Stomach (tissue), 9 donors: ENCODE measurements around the gene IL12B. TPM values are rescaled to one million over a fixed set of nuclear protein-coding genes. Genes with fewer than 3 reads are reported as not detected.

Experiments used
- DNase-seq, 2 donors: peaks; one replicate each; pipeline versions ENCODE4 v3.0.0 to v3.0.0-alpha.2; 2013 to 2019
- H3K27ac ChIP-seq, 5 donors: fragments of 200-600 bp in 4 of 5; sonication (generic) in 4 of 5; one replicate each; pipeline ENCODE4 v1.5.1; 2013 to 2019; ENCODE audit warnings: mild to moderate bottlenecking in 1 of 5, moderate library complexity in 1 of 5
- H3K27me3 ChIP-seq, 3 donors: fragments of 200-600 bp; sonication (generic); one replicate each; pipeline ENCODE4 v1.5.1; 2017 to 2019; ENCODE audit warnings: mixed run types in 1 of 3
- H3K36me3 ChIP-seq, 4 donors: fragments of 200-600 bp; sonication (generic); 1 replicate in 3 of 4; 2 replicates in 1 of 4; pipeline ENCODE4 v1.5.1; 2016 to 2019
- H3K4me1 ChIP-seq, 4 donors: fragments of 200-600 bp; sonication (generic); one replicate each; pipeline ENCODE4 v1.5.1; 2016 to 2019
- H3K4me3 ChIP-seq, 4 donors: fragments of 200-600 bp; sonication (generic) in 3 of 4; one replicate each; pipeline ENCODE4 v1.5.1; 2016 to 2019; ENCODE audit warnings: mild to moderate bottlenecking in 1 of 4
- H3K9me3 ChIP-seq, 4 donors: fragments of 200-600 bp; sonication (generic); one replicate each; pipeline ENCODE4 v1.5.1; 2016 to 2019
- CTCF ChIP-seq, 7 experiments: fragments of 450-650 bp in 4 of 7; fragments of 200-600 bp in 3 of 7; sonication (generic) in 3 of 7; IDR thresholded peaks; one replicate each; pipeline ENCODE4 v1.5.1; 2016 to 2019; ENCODE audit warnings: antibody characterized with exemption in 7 of 7, control low read depth in 2 of 7, mild to moderate bottlenecking in 1 of 7
- EP300 ChIP-seq: sonication (generic); formaldehyde crosslinking; IDR thresholded peaks from one replicate; pipeline ENCODE4 v1.6.1; 2017; ENCODE audit warnings: antibody characterized with exemption
- POLR2A ChIP-seq, 4 donors: fragments of 450-650 bp; IDR thresholded peaks; one replicate each; pipeline ENCODE4 v1.6.1; 2016; ENCODE audit warnings: antibody characterized with exemption in 4 of 4, control low read depth in 2 of 4, mild to moderate bottlenecking in 1 of 4, moderate library complexity in 1 of 4
- POLR2AphosphoS5 ChIP-seq, 3 donors: sonication (generic); formaldehyde crosslinking; IDR thresholded peaks; one replicate each; pipeline ENCODE4 v1.6.1; 2016; ENCODE audit warnings: antibody characterized with exemption in 3 of 3
- WGBS, 5 donors: extraction: QIAGEN DNeasy Blood & Tissue Kit in 3 of 5; methylation state at CpG; one replicate each; pipeline versions ENCODE4 v1.1.5 to v1.1.7; 2013 to 2018; 5-methylcytosine and 5-hydroxymethylcytosine counted together
- intact Hi-C: fragments of 100-400 bp; cut with DNase I; formaldehyde crosslinking; loops from one replicate; pipeline ENCODE4 v1.15.1; 2023; ENCODE audit warnings: low total_unique reads
- polyA plus RNA-seq, 3 donors: library from polyadenylated mRNA; stranded (reverse); fragments of 200-250 nt; gene quantifications; one replicate each; pipeline ENCODE4 v1.2.3, GENCODE V29; 2013
- total RNA-seq, 5 donors: library from RNA; depleted of rRNA; stranded (reverse); fragments of >200 nt; gene quantifications; one replicate each; pipeline versions ENCODE4 v1.1.0 to v1.2.3, GENCODE V29; 2014 to 2016
- donor health status: healthy with polysubstance abuse.
- donor health status: Bipolar disorder and iron deficiency.
- donor health status: healthy.

The IL12B gene
- total and polyA plus RNA-seq, 8 donors = 0.05 TPM; not detected in 7

DNA sequence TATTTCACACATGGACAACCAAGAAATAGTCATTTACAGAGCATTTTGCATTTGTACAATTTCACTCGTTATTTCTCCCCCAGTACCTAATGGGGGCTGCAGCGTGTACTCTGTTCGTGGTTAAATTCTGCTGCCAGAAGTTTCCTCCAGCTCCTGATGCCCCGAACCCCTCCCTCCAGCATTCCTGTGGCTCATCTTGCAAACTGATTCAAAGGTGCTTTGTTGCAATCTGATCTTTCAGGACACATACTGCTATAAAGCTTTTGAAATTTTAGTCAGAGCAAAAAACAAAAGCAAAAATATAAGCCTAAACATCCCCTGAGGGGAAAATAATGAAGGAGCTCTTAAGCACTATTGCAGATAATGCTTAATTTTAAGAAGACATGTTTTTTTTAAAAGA, 39.5 kb downstream of the IL12B start:
- 75 to 82% (median 77%) methylated on average over 4 of the region's 4 CpGs for WGBS, 5 donors
- Histone ChIP-seq H3K4me1 (no peaks in the 10 kb centered on the region), H3K27me3 (no peaks in the 10 kb centered on the region), H3K36me3 (peaks cover 0 to 3% (median 2%) of the 10 kb centered on the region in 4 donors), H3K27ac (no peak overlapping the region), H3K4me3 (no peak overlapping the region), H3K9me3 (no peaks in the 10 kb centered on the region)
- intact Hi-C loops = no loop called here
- no peak for DNase-seq
- no peak for TF ChIP-seq CTCF (IDR thresholded peaks at IDR 0.05)
- no peak for TF ChIP-seq EP300
- no peak for TF ChIP-seq POLR2A (IDR thresholded peaks at IDR 0.05)
- TF ChIP-seq POLR2AphosphoS5 (IDR thresholded peaks at IDR 0.05) = no peak

DNA sequence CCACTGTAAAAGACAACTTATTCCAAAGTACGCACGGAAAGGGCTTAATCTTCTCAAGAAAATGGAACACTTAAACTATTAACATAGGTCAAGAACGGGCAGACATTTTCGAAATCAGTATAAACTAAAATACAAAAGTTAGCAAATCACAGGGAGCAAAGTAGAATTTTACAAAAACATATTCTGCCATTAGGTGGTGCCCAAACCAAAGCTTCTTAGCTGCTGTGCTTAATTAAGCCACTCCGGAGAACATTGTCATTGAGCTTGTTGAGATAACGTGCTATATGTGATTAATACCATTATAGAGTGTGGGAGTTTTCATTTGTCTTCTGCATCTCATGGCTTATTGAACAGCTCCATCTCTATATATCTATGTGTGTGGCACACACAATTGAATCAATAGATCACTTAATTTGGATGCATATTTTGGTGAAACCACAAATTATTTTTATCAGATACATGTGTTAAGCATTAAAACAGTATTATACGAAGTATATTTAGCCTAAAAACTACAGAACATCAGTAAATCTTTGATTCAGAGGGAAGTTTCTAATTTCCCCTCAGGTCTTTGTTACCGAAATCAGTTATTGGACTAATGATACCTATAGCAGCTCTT, 43.8 kb downstream of the IL12B start:
- H3K27ac ChIP-seq = no peak overlapping the region
- peak in 1 of 2 donors; percentile 66 for DNase-seq
- no peak for TF ChIP-seq EP300
- peak in 2 of 7 experiments; percentile 9 to 16 for TF ChIP-seq CTCF (IDR thresholded peaks at IDR 0.05)
- no peak for TF ChIP-seq POLR2AphosphoS5 (IDR thresholded peaks at IDR 0.05)
- no peak overlapping the region for H3K4me3 ChIP-seq
- 45 to 54% (median 50%) methylated on average over 8 of the region's 8 CpGs for WGBS, 5 donors
- no peaks in the 10 kb centered on the region for H3K27me3 ChIP-seq
- intact Hi-C loops = no loop called here
- peaks cover 0 to 12% (median 0%) of the 10 kb centered on the region in 4 donors for H3K4me1 ChIP-seq
- peaks cover 0 to 27% (median 25%) of the 10 kb centered on the region in 4 donors for H3K36me3 ChIP-seq
- no peaks in the 10 kb centered on the region for H3K9me3 ChIP-seq

GRCh38 chr5:159274676-159275075, 55.6 kb downstream of the IL12B start:
- Histone ChIP-seq H3K36me3 (peaks cover 19 to 91% (median 81%) of the 10 kb centered on the region in 4 donors), H3K27me3 (no peaks in the 10 kb centered on the region), H3K4me1 (peaks cover 0 to 7% (median 0%) of the 10 kb centered on the region in 4 donors), H3K4me3 (no peak overlapping the region), H3K9me3 (no peaks in the 10 kb centered on the region), H3K27ac (no peak overlapping the region)
- intact Hi-C loops = no loop called here
- TF ChIP-seq CTCF (IDR thresholded peaks at IDR 0.05) (no peak), POLR2A (IDR thresholded peaks at IDR 0.05) (no peak), POLR2AphosphoS5 (IDR thresholded peaks at IDR 0.05) (no peak), EP300 (no peak)
- DNase-seq = no peak

DNA sequence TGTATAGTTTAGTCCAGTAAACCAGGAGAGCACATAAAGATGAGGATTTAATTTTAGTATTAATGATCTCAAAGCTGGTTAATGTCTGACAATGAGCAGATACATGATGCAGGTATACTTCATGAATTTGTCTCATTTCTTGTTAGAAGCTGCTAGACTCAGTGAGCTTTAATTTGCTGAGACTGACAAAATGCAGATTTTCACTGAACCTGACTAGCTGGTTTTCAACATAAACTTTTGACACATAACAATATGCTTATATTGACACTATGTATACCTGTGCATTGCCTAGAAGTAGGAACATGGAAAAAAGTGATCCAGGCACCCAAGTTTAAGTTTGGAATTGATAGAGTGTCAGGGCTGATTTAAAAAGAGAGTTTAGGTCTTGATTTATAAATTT, 56.4 kb downstream of the IL12B start:
- Histone ChIP-seq H3K36me3 (peaks cover 16 to 90% (median 81%) of the 10 kb centered on the region in 4 donors), H3K4me1 (peaks cover 0 to 7% (median 0%) of the 10 kb centered on the region in 4 donors), H3K27me3 (no peaks in the 10 kb centered on the region), H3K9me3 (no peaks in the 10 kb centered on the region), H3K4me3 (no peak overlapping the region), H3K27ac (no peak overlapping the region)
- no peak for TF ChIP-seq CTCF (IDR thresholded peaks at IDR 0.05)
- no peak for DNase-seq
- intact Hi-C loops = no loop called here
